ENCODE measurements around the gene TRPT1.
A peak's percentile ranks its signal among the peaks of the same experiment; 100 is the strongest.

Gene TRPT1

DNA sequence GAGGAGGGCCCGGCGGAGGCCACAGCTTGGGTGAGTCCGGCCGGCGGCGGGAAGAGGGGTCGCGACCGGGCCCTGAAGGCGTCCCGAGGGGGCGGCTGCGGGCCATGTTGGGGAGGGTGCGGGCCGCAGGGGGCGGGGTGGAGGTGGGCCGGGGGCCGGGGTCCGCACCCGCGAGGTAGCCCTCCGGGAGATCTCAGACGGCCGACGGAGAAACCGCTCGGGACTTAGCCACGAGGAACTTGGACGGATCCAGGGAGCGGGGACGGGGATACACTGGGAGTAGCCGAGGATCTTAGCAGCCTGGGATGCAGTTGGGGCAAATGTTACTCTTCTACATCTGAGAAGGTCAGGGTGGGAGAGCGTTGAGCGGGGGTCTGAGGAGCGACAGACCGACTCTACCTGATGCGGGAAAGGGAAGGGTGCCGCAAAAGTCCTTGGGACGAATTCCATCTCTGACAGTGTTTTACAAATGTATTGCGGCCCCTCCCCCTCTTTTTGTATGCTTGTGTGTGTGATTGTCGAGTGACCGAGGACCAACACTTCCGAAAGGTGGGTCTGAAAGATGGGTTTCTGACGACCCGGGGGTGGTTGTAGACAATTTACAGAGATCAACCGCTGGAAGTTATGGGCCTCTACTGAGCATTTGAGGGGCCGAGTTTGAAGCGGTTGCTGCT is 39.4 kb downstream of the TRPT1 start:
- Histone ChIP-seq H3K9ac (ENCODE audit: low read depth, low read length) (no peak overlapping the region), H3K36me3 (ENCODE audit: insufficient read depth, low read depth, low read length) (peaks cover 22% of the 10 kb centered on the region), H3K27ac (ENCODE audit: low read length) (no peak overlapping the region), H3K4me1 (ENCODE audit: insufficient read depth, low read length) (peaks cover 4% of the 10 kb centered on the region; the same call in 1 of the 2 replicates), H3K4me3 (ENCODE audit: low read length) (no peak overlapping the region), H3K9me3 (ENCODE audit: insufficient read depth, low read depth, low read length) (no peaks in the 10 kb centered on the region), H3K27me3 (ENCODE audit: insufficient read depth, low read length) (no peaks in the 10 kb centered on the region)

DNA sequence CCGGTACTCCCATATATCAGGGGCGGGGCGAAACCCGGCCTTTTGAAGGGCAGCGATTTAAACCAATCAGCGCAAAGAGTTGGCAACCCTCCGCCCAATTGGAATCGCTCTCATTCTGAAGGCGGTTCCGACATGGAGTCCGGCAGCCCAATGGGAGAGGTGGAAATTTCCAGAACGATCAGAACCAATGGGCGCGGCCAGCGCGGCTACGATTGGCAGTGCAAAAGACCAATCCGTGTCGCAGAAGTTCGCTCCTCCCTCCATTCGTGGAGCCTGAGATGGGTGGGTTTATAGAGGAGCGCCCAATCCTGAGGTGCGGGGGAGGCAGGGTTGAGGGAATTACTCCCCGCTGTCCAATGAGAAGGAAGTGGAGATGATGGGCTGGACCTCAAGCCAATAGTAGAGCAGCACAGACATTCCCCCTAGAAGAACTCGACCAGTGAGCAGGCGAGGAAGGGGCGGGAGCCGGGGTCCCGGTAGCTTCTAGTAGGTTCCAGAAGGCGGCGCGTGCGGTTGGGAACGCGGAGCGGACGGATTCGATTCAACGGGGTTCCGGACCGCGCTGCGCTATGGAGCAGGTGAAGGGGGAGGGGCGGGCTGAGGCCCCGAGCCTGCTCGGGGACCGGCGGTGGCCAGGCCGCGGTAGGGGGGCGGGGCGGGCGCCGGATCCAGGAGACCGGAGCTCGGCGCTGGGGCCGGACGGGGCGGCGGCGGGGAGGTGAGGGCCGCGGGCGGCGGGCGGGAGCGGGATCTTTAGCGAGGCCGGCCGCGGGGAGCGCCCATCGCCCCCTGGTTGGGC is 40.1 kb downstream of the TRPT1 start, which contains the start of gene STIP1:
TSS of gene STIP1 (plus strand) at position 479 of the 799 bp plus-strand sequence. CDS start at position 570, 91 bp downstream.
- H3K4me3 ChIP-seq (ENCODE audit: low read length): peak within 1 kb of the TSS; percentile 88
- no peaks in the 10 kb centered on the region for H3K9me3 ChIP-seq (ENCODE audit: insufficient read depth, low read depth, low read length)
- H3K27me3 ChIP-seq (ENCODE audit: insufficient read depth, low read length): no peaks in the 10 kb centered on the region
- peaks cover 4% of the 10 kb centered on the region; the same call in 1 of the 2 replicates for H3K4me1 ChIP-seq (ENCODE audit: insufficient read depth, low read length)
- peaks cover 22% of the 10 kb centered on the region for H3K36me3 ChIP-seq (ENCODE audit: insufficient read depth, low read depth, low read length)
- H3K27ac ChIP-seq (ENCODE audit: low read length): peak within 1 kb of the TSS; percentile 96
- H3K9ac ChIP-seq (ENCODE audit: low read depth, low read length): peak within 1 kb of the TSS; percentile 97

DNA sequence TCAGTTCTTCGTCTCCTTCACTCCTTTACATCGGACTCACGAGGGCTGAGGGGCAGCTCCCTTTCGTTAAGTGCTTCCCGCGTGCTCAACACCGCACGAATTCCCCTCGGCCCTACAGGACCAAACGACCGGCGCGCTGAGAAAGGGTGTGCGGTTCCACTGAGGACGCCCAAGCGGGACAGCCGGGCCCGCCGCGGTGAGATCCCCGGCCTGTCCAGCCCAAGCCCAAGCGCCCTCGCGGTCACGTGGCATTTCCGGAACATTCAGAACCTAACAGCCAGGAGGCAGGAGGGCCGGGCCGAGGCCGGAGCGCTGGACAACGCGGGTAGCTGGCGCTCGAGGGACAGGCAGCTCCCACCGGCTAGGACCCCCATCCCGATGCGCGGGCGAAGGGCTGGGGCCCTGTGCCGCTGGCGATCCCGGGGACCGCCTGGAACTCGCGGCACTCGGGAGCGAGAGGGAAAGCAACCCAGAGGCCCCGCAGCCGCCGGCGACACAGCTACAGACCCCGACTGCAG is 40.8 kb downstream of the TRPT1 start:
- peak overlapping the region; percentile 97 for H3K9ac ChIP-seq (ENCODE audit: low read depth, low read length)
- peak overlapping the region; percentile 96 for H3K27ac ChIP-seq (ENCODE audit: low read length)
- H3K27me3 ChIP-seq (ENCODE audit: insufficient read depth, low read length): no peaks in the 10 kb centered on the region
- no peaks in the 10 kb centered on the region for H3K9me3 ChIP-seq (ENCODE audit: insufficient read depth, low read depth, low read length)
- H3K4me1 ChIP-seq (ENCODE audit: insufficient read depth, low read length): peaks cover 4% of the 10 kb centered on the region; the same call in 1 of the 2 replicates
- H3K36me3 ChIP-seq (ENCODE audit: insufficient read depth, low read depth, low read length): peaks cover 17% of the 10 kb centered on the region
- H3K4me3 ChIP-seq (ENCODE audit: low read length): peak overlapping the region; percentile 88

DNA sequence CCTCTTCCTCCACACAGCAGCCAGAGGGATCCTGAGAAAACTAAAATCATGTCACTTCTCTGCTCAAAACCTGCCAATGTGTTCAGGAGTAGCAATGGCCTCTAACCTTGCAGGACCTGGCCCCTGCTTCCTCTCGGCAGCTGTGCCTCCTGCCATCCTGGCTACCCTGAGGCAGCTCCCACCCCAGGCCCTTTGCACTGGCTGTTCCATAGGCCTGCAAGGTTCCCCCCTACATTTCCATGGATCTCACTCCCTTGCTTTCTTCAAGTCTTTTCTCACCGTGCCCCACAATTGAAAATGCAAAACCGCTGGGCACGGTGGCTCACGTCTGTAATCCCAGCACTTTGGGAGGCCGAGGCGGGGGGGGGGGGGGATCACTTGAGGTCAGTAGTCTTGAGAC is 42.1 kb downstream of the TRPT1 start:
- Histone ChIP-seq H3K9me3 (ENCODE audit: insufficient read depth, low read depth, low read length) (no peaks in the 10 kb centered on the region), H3K9ac (ENCODE audit: low read depth, low read length) (no peak overlapping the region), H3K4me1 (ENCODE audit: insufficient read depth, low read length) (peaks cover 4% of the 10 kb centered on the region; the same call in 1 of the 2 replicates), H3K27ac (ENCODE audit: low read length) (no peak overlapping the region), H3K27me3 (ENCODE audit: insufficient read depth, low read length) (no peaks in the 10 kb centered on the region), H3K36me3 (ENCODE audit: insufficient read depth, low read depth, low read length) (peaks cover 7% of the 10 kb centered on the region), H3K4me3 (ENCODE audit: low read length) (peak overlapping the region; percentile 24; the same call in 1 of the 2 replicates)

DNA sequence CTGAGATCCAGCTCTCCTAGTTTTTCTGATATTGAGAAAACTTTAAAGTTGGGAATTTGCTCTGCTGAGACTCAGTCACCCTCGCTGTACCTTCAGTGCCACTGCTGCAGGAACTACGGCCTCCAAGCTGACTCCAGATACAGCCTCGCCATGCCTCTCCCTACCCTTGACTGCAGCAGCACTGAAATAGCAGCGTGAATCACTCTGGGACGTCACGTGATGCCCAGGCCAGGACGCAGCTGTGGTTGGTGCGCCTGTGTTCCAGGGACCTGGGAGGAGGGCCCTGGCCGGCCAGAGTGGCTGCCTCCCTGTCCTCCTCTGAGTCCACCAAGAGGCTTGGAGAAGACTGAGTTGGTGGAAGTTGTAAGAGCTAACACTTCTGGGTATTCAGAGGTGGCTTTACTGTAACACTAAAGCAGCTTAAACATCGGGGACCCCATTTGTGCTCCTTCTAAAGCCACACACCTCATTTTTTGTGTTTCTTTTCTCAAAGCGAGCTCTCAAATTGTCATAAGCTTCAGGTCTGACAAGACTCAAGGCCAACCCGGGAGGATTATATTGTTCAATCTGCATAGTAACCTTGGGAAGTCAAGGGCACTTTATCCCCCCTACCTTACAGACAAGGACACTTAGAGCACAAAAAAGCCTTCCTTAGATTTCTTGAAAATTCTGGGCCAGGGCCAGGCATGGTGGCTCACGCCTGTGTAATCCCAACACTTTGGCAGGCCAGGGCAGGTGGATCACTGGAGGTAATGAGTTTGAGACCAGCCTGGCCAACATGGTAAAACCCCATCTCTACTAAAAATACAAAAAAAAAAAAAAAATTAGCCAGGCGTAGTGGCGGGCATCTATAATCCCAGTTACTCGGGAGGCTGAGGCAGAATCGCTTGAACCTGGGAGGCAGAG is 44.2 kb downstream of the TRPT1 start:
- Histone ChIP-seq H3K36me3 (ENCODE audit: insufficient read depth, low read depth, low read length) (0 out of 2 replicates have a peak, but pooled peaks cover 5% of the 10 kb centered on the region), H3K4me1 (ENCODE audit: insufficient read depth, low read length) (peaks cover 4% of the 10 kb centered on the region; the same call in 1 of the 2 replicates), H3K27ac (ENCODE audit: low read length) (no peak overlapping the region), H3K27me3 (ENCODE audit: insufficient read depth, low read length) (no peaks in the 10 kb centered on the region), H3K9ac (ENCODE audit: low read depth, low read length) (peak overlapping the region; percentile 47; the same call in 1 of the 2 replicates), H3K9me3 (ENCODE audit: insufficient read depth, low read depth, low read length) (no peaks in the 10 kb centered on the region), H3K4me3 (ENCODE audit: low read length) (peak overlapping the region; percentile 27)

DNA sequence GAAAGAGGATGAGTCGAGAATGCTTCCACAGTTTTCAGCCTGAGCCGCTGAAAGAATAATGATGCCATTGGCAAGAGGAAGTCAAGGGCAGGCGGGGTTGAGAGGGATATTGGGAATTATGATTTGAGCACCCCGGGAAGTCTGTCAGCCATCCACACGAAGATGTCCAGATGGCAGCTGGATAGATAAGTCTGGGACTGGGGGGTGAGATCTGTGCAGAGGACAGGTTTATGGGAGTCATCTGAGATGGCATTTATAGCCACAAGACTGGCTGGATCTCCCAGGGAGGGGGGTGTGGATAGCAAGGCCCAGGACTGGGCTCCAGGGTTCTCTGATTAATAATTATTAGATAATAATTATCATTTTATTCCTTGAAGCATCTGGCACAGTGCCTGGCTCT is 45.1 kb downstream of the TRPT1 start:
- Histone ChIP-seq H3K9ac (ENCODE audit: low read depth, low read length) (no peak overlapping the region), H3K4me1 (ENCODE audit: insufficient read depth, low read length) (peaks cover 4% of the 10 kb centered on the region; the same call in 1 of the 2 replicates), H3K27me3 (ENCODE audit: insufficient read depth, low read length) (no peaks in the 10 kb centered on the region), H3K27ac (ENCODE audit: low read length) (no peak overlapping the region), H3K36me3 (ENCODE audit: insufficient read depth, low read depth, low read length) (0 out of 2 replicates have a peak, but pooled peaks cover 5% of the 10 kb centered on the region), H3K4me3 (ENCODE audit: low read length) (no peak overlapping the region), H3K9me3 (ENCODE audit: insufficient read depth, low read depth, low read length) (no peaks in the 10 kb centered on the region)

DNA sequence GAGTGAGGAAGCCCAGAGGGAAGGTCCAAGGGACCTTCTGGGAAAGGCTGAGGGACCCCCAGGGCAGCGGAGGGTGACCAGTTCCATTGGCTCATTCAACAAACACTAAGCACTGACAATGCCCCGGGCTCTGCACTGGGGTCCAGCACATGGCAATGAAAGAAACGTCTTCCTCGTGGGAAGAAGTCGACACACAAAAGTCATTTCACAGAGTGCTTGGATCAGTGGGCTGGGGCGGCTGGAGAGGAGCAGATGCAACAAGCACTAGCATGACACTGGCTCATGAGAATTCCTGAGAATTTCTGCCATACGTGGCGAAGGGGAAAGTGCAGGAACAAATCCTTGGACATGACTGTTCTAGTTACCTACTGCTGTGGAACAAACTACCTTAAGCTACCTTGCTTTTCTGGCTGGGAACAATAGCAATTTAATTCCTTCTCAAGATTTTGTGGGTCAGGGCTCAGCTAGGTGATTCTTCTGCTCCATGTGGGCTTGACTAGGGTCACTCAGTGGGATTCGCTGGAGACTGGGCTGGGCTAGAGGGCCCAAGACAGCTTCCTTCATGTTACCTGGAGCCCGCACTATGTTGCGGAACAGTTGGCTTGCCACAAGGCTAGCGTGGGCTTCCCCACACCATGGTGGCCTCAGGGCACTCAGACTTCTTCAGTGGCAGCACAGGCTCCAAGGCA is 46.9 kb downstream of the TRPT1 start:
- Histone ChIP-seq H3K4me1 (ENCODE audit: insufficient read depth, low read length) (peaks cover 4% of the 10 kb centered on the region; the same call in 1 of the 2 replicates), H3K9me3 (ENCODE audit: insufficient read depth, low read depth, low read length) (no peaks in the 10 kb centered on the region), H3K9ac (ENCODE audit: low read depth, low read length) (no peak overlapping the region), H3K36me3 (ENCODE audit: insufficient read depth, low read depth, low read length) (0 out of 2 replicates have a peak, but pooled peaks cover 5% of the 10 kb centered on the region), H3K27ac (ENCODE audit: low read length) (no peak overlapping the region), H3K4me3 (ENCODE audit: low read length) (no peak overlapping the region), H3K27me3 (ENCODE audit: insufficient read depth, low read length) (no peaks in the 10 kb centered on the region)

DNA sequence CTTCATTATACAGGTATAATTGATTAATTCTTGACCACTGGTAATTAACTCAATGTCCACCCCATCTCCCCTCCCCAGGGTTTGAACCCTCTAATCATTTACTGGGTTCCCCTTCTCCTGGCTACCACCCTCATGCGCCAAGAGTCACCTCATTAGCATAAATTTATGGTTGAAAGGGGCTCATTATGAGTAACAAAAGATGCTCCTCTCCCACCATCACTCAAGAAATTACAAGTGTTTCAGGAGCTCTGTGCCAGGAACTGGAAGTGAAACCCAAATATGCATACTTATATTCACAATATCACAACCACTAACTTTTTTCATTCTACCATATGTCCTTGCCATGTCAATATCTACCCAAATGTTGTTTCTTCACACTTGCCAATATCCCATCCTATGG is 47.8 kb downstream of the TRPT1 start:
- Histone ChIP-seq H3K4me1 (ENCODE audit: insufficient read depth, low read length) (peaks cover 4% of the 10 kb centered on the region; the same call in 1 of the 2 replicates), H3K4me3 (ENCODE audit: low read length) (no peak overlapping the region), H3K36me3 (ENCODE audit: insufficient read depth, low read depth, low read length) (0 out of 2 replicates have a peak, but pooled peaks cover 5% of the 10 kb centered on the region), H3K9ac (ENCODE audit: low read depth, low read length) (no peak overlapping the region), H3K9me3 (ENCODE audit: insufficient read depth, low read depth, low read length) (no peaks in the 10 kb centered on the region; the same call in 1 of the 2 replicates), H3K27me3 (ENCODE audit: insufficient read depth, low read length) (no peaks in the 10 kb centered on the region), H3K27ac (ENCODE audit: low read length) (no peak overlapping the region)

DNA sequence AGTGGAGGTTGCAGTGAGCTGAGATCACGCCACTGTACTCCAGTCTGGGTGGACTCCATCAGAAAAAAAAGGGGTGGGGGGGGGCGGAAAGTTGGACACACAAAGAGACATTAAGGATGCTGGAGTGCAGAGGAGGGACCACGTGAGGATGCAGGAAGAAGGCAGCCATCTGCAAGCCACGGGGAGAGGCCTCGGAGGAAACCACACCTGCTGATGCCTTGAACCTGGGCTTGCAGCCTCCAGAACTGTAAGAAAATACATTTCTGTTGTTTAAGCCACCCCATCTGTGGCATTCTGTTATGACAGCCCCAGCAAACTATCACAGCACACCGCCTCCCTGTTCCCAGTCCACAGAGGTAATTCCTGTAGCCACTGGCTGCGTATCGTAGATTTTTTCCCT is 49.2 kb downstream of the TRPT1 start:
- Histone ChIP-seq H3K36me3 (ENCODE audit: insufficient read depth, low read depth, low read length) (0 out of 2 replicates have a peak, but pooled peaks cover 5% of the 10 kb centered on the region), H3K27me3 (ENCODE audit: insufficient read depth, low read length) (no peaks in the 10 kb centered on the region), H3K9ac (ENCODE audit: low read depth, low read length) (no peak overlapping the region)

More for the DNA sequence above, 49.2 kb downstream of the TRPT1 start:
- H3K9me3 ChIP-seq (ENCODE audit: insufficient read depth, low read depth, low read length): no peaks in the 10 kb centered on the region; the same call in 1 of the 2 replicates
- H3K27ac ChIP-seq (ENCODE audit: low read length): no peak overlapping the region
- no peak overlapping the region for H3K4me3 ChIP-seq (ENCODE audit: low read length)
- H3K4me1 ChIP-seq (ENCODE audit: insufficient read depth, low read length): peaks cover 2% of the 10 kb centered on the region; the same call in 1 of the 2 replicates

Measured in iPS-20b (cell line).